ENCODE results near the gene PACS2.
"Not testable (repeated sequence)": the region's sequence is repeated elsewhere in the genome, so short reads cannot be mapped to it uniquely, and the experiment has no call there.

Gene PACS2

GRCh38 chr14:105358140-105358846 is 43.7 kb downstream of the PACS2 start:
- DNase-seq (ENCODE audit: extremely low read depth, insufficient read length), result no peak
- TF ChIP-seq CTCF (IDR thresholded peaks at IDR 0.05; ENCODE audit: insufficient read depth, low read length, poor library complexity, severe bottlenecking), result no peak
- Histone ChIP-seq H3K36me3 (ENCODE audit: control insufficient read depth, insufficient read depth, low read length) (no peaks in the 10 kb centered on the region), H3K27me3 (replicated peaks; ENCODE audit: control insufficient read depth, insufficient read depth, low read length) (no peaks in the 10 kb centered on the region), H3K4me3 (replicated peaks; ENCODE audit: low read depth, low read length) (no peak overlapping the region)

DNA sequence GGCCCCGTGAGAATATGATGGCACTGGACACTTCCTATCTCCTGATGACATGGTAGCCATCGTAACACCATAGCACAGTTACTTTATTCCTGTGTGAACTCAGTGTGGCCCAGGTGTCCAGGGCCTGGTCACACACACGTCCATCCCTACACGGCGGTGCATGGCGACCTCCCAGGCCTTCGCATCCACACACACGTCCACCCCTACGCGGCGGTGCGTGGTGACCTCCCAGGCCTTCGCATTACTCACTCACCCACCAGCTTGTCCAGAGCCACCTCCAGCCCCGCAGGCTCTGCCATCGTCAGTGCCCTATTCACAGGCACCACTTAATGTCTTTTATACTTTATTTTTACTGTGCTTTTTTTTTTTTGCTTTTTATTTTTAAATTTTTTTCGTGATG is 44.4 kb downstream of the PACS2 start:
- no peak for TF ChIP-seq CTCF (IDR thresholded peaks at IDR 0.05; ENCODE audit: insufficient read depth, low read length, poor library complexity, severe bottlenecking)
- no peak overlapping the region for H3K4me3 ChIP-seq (replicated peaks; ENCODE audit: low read depth, low read length)
- DNase-seq (ENCODE audit: extremely low read depth, insufficient read length), result no peak

GRCh38 chr14:105361412-105361811 is 46.9 kb downstream of the PACS2 start:
- H3K36me3 ChIP-seq (ENCODE audit: control insufficient read depth, insufficient read depth, low read length); DNase-seq (ENCODE audit: extremely low read depth, insufficient read length); H3K27me3 ChIP-seq (replicated peaks; ENCODE audit: control insufficient read depth, insufficient read depth, low read length); H3K4me3 ChIP-seq (replicated peaks; ENCODE audit: low read depth, low read length): not testable (repeated sequence)

More for the DNA sequence above, 44.4 kb downstream of the PACS2 start:
- Histone ChIP-seq H3K27me3 (replicated peaks; ENCODE audit: control insufficient read depth, insufficient read depth, low read length) (no peaks in the 10 kb centered on the region), H3K36me3 (ENCODE audit: control insufficient read depth, insufficient read depth, low read length) (no peaks in the 10 kb centered on the region)

GRCh38 chr14:105363847-105364708 is 49.5 kb downstream of the PACS2 start:
- H3K4me3 ChIP-seq (replicated peaks; ENCODE audit: low read depth, low read length), result no peak overlapping the region
- DNase-seq (ENCODE audit: extremely low read depth, insufficient read length), result no peak
- H3K36me3 ChIP-seq (ENCODE audit: control insufficient read depth, insufficient read depth, low read length), result no peaks in the 10 kb centered on the region
- TF ChIP-seq CTCF (IDR thresholded peaks at IDR 0.05; ENCODE audit: insufficient read depth, low read length, poor library complexity, severe bottlenecking), result no peak
- no peaks in the 10 kb centered on the region for H3K27me3 ChIP-seq (replicated peaks; ENCODE audit: control insufficient read depth, insufficient read depth, low read length)

- TF ChIP-seq CTCF (IDR thresholded peaks at IDR 0.05; ENCODE audit: insufficient read depth, low read length, poor library complexity, severe bottlenecking), result no peak
- no peak for DNase-seq (ENCODE audit: extremely low read depth, insufficient read length)
- no peaks in the 10 kb centered on the region for H3K36me3 ChIP-seq (ENCODE audit: control insufficient read depth, insufficient read depth, low read length)
- H3K27me3 ChIP-seq (replicated peaks; ENCODE audit: control insufficient read depth, insufficient read depth, low read length), result no peaks in the 10 kb centered on the region
- no peak overlapping the region for H3K4me3 ChIP-seq (replicated peaks; ENCODE audit: low read depth, low read length)
Observed at GRCh38 chr14:105365101-105365500, 50.6 kb downstream of the PACS2 start.

DNA sequence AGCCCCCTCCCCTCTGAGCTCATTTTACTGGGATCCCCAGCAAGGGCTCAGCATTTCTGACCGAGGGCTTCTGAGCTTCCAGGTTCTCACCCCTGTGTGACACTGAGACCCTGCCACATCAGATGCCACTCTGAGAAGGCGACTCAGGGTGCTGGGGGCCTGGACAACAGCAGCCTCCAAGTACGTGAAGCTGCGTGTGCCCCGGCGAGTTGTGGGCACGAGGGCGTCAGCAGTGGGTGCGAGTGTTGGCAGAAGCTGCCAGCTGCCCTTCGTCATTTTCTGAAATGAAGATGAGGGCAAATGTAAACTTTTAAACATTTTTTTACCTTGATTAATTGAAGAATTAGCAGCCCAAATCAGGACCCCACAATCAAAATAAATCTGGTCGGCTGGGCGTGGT is 51.1 kb downstream of the PACS2 start:
- no peak for DNase-seq (ENCODE audit: extremely low read depth, insufficient read length)

More for the DNA sequence above, 51.1 kb downstream of the PACS2 start:
- Histone ChIP-seq H3K4me3 (replicated peaks; ENCODE audit: low read depth, low read length) (no peak overlapping the region), H3K36me3 (ENCODE audit: control insufficient read depth, insufficient read depth, low read length) (no peaks in the 10 kb centered on the region), H3K27me3 (replicated peaks; ENCODE audit: control insufficient read depth, insufficient read depth, low read length) (no peaks in the 10 kb centered on the region)
- TF ChIP-seq CTCF (IDR thresholded peaks at IDR 0.05; ENCODE audit: insufficient read depth, low read length, poor library complexity, severe bottlenecking), result no peak
